ENCODE data around the gene MAD1L1. TPM values are rescaled to one million over a fixed set of nuclear protein-coding genes. Genes with fewer than 3 reads are reported as not detected.

Gene MAD1L1
- total RNA-seq, 2 experiments from 2014 or later: 40.0 to 44.7 TPM

DNA sequence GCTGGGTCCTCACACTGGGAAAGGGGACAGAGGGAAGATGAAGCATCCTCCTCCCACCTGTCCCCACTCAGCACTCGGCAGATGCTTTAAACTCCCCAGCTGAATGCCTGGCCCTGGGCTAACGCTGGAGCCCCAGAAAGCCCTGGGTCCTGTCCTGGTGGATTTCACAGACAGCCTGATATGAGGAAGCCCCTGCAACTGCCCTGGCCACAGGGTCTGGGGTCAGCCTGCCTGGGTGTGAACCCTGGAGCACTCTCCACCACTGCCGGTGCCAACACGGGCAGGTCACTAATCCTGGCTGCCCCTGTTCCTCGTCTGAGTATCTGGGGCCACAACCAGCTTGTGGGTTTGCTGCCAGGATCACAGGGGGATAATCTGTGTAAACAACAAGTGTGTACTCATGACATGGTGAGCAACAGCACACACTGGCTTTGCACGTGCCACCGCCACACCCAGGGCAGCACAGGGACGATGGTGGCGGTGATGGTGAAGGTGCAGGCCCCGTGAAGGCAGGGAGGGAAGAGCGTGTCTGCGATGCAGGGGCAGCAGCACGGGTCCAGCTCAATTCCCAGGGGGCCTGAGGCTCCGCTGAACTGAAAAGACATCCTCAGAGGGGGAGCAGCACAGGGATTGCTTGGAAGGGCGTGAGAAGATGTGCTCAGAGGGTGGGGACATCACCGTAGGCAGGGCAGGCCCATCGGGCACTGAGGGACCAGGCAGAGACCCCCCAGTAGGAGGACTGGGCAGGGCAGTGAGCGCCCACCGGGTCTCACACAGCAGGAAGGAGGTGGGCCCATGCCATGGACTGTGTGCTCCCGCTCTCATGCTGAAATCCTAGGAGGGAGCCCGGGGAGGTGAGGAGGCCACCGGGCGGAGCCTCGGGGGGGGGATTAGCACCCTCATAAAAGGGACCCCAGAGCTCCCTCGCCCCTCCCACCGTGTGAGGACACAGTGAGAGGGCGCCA, 238.7 kb downstream of the MAD1L1 start:
- CTCF ChIA-PET: no interaction called here
- POLR2A ChIA-PET: interaction anchor here (1.5 kb wide), 1 partner anchor 10 kb away, joined by 4 read pairs; no protein-coding TSS in a partner anchor
- Mint-ChIP-seq H3K27ac (no peak overlapping the region), H3K4me3 (no peak overlapping the region), H3K36me3 (ENCODE audit: low read depth) (no peaks in the 10 kb centered on the region), H3K9me3 (no peaks in the 10 kb centered on the region), H3K4me1 (ENCODE audit: low read depth) (no peaks in the 10 kb centered on the region), H3K27me3 (no peaks in the 10 kb centered on the region)
- intact Hi-C loops (cut with micrococcal nuclease): no loop called here
- TF ChIP-seq, protein P1, sequence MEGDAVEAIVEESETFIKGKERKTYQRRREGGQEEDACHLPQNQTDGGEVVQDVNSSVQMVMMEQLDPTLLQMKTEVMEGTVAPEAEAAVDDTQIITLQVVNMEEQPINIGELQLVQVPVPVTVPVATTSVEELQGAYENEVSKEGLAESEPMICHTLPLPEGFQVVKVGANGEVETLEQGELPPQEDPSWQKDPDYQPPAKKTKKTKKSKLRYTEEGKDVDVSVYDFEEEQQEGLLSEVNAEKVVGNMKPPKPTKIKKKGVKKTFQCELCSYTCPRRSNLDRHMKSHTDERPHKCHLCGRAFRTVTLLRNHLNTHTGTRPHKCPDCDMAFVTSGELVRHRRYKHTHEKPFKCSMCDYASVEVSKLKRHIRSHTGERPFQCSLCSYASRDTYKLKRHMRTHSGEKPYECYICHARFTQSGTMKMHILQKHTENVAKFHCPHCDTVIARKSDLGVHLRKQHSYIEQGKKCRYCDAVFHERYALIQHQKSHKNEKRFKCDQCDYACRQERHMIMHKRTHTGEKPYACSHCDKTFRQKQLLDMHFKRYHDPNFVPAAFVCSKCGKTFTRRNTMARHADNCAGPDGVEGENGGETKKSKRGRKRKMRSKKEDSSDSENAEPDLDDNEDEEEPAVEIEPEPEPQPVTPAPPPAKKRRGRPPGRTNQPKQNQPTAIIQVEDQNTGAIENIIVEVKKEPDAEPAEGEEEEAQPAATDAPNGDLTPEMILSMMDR (IDR thresholded peaks at IDR 0.05): no peak
- no peak for DNase-seq
- no peak for ATAC-seq

DNA sequence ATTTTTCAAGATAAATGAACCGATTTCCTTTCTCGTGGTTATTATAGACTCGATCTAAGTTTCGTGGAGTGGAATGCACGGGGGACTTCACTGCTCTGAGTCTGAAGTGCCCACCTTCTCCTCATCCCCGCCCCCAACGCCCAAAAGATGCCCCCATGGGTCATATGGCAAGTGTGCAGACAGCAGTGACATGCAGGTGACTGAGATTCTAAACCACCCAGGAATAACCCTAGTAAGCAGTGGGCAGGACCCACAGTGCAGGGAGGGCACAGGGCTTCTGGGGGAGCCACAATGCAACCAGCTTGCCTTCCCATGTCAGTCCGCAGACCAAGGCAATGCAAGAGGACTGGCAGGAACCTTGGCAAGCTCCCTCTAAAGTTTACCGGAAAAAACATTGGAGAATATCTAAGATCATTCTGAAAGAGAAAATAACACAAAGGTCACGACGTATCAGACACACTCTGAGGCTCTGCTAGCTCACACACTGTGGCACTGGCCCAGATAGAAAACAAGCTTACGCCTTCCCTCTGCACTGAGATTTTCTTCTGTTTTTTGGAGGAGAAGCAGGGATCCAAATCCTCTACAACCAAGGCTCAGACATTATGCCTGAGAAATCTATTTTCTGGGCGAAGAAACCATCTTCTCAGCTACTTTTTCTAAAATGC, 239.6 kb downstream of the MAD1L1 start:
- no peak for DNase-seq
- peaks cover under 1% of the 10 kb centered on the region for H3K4me1 Mint-ChIP-seq (ENCODE audit: low read depth)
- TF ChIP-seq, protein P1 (IDR thresholded peaks at IDR 0.05): no peak
- no peaks in the 10 kb centered on the region for H3K9me3 Mint-ChIP-seq
- ChIA-PET POLR2A (interaction anchor here (1.5 kb wide), 1 partner anchor 9 kb away, joined by 4 read pairs; no protein-coding TSS in a partner anchor), CTCF (no interaction called here)
- no peak overlapping the region for H3K27ac Mint-ChIP-seq
- intact Hi-C loops (cut with micrococcal nuclease): no loop called here
- no peaks in the 10 kb centered on the region for H3K36me3 Mint-ChIP-seq (ENCODE audit: low read depth)
- no peaks in the 10 kb centered on the region for H3K27me3 Mint-ChIP-seq
- no peak for ATAC-seq
- no peak overlapping the region for H3K4me3 Mint-ChIP-seq

DNA sequence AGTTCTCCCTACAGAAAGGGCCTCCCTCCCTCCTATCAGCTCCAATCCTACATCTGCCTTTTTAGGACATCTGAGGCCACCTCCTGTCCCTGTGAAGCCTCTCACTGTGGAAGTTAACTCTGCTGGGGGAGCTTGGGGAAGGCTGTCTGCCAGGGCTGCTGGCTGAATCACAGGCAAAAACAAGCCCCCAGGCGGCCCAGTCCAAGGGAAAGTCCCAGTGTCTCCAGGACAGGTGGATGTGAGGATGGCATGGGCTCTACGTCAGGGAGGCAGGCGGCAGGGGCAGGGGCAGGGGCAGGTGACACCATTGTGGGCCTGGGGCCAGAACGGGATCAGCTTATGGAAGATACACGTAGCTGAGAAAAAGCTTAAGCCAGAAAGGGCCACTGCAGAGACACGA, 240.2 kb downstream of the MAD1L1 start:
- Mint-ChIP-seq H3K27ac (no peak overlapping the region), H3K4me1 (ENCODE audit: low read depth) (peaks cover 7% of the 10 kb centered on the region), H3K4me3 (no peak overlapping the region), H3K27me3 (no peaks in the 10 kb centered on the region), H3K9me3 (no peaks in the 10 kb centered on the region), H3K36me3 (ENCODE audit: low read depth) (no peaks in the 10 kb centered on the region)
- intact Hi-C loops (cut with micrococcal nuclease): no loop called here
- ChIA-PET POLR2A (interaction anchor here (1.5 kb wide), 1 partner anchor 8 kb away, joined by 4 read pairs; no protein-coding TSS in a partner anchor), CTCF (no interaction called here)
- TF ChIP-seq, protein P1 (IDR thresholded peaks at IDR 0.05): no peak
- DNase-seq (no peak), ATAC-seq (no peak)

DNA sequence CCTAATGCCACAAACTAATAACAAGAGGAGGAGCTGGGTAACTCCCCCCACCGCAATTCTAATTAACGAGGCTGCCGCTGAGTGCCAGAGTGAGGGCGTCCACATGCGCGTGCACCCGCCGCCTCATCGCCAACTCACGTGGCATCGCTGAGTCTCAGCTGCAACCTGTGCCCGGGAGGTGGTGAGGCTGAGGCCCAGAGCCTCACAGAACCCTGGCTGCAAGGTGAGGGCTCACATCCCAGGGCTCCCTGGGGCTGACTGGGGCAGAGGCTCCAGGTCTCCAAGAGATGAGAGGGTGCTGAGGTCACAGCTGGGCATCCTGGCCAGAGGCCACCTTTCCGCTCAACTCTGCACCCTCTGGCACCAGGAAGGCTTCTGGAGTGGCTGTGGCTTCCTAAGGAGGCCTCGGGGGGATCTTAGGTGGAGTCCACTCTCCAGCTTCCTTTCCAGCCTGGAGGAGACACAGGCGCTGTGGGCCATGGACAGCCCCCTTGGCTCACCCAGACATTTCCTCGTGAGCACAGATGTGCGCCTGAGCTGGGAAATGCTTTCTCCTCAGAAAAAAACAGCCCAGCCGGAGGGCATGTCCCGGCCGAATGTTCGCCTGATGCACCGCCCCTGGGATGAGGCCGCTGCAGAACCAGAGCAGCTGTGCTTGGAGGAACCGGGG, 242.6 kb downstream of the MAD1L1 start:
- DNase-seq: no peak
- intact Hi-C loops (cut with micrococcal nuclease): no loop called here
- H3K27ac Mint-ChIP-seq: no peak overlapping the region
- ChIA-PET CTCF (no interaction called here), POLR2A (no interaction called here)
- H3K4me1 Mint-ChIP-seq (ENCODE audit: low read depth): peaks cover 25% of the 10 kb centered on the region
- no peak overlapping the region for H3K4me3 Mint-ChIP-seq
- no peaks in the 10 kb centered on the region for H3K27me3 Mint-ChIP-seq
- no peak for ATAC-seq
- no peaks in the 10 kb centered on the region for H3K9me3 Mint-ChIP-seq
- peaks cover 6% of the 10 kb centered on the region for H3K36me3 Mint-ChIP-seq (ENCODE audit: low read depth)
- TF ChIP-seq, protein P1 (IDR thresholded peaks at IDR 0.05): no peak

Measured in activated CD8-positive, alpha-beta T cell treated with anti-CD3 and anti-CD28 coated beads for 36 hours (primary cell).